Epithelial cell of esophagus (primary cell): ENCODE measurements around the gene PRR15.
"Not testable (repeated sequence)": the region's sequence is repeated elsewhere in the genome, so short reads cannot be mapped to it uniquely, and the experiment has no call there.

Experiments used
- DNase-seq: peaks from one replicate; pipeline ENCODE4 v3.0.0; 2010; ENCODE audit warnings: low read depth
- H3K4me3 ChIP-seq: 2 replicates; pipeline ENCODE4 v1.5.1; 2011; ENCODE audit warnings: mild to moderate bottlenecking, low read length, control low read depth
- CTCF ChIP-seq: IDR thresholded peaks from 2 replicates; pipeline ENCODE4 v1.5.1; 2011; ENCODE audit warnings: low read depth, mild to moderate bottlenecking, low read length, control low read depth, inconsistent platforms; ENCODE audit not compliant: insufficient read depth; ENCODE audit errors: missing control alignments

PRR15 gene

GRCh38 chr7:29563590-29564495, at the start of gene PRR15:
TSS of gene PRR15 (plus strand) at chr7:29563835. CDS start at chr7:29566330, 2,495 bp downstream.
- no peak for TF ChIP-seq CTCF
- H3K4me3 ChIP-seq = peak within 1 kb of the TSS; percentile 52
- DNase-seq = peak; percentile 80

GRCh38 chr7:29516491-29516890, 47.1 kb upstream of the PRR15 start:
- DNase-seq = peak; percentile 53
- H3K4me3 ChIP-seq = no peak overlapping the region
- no peak for TF ChIP-seq CTCF

GRCh38 chr7:29518616-29519015, 45.0 kb upstream of the PRR15 start:
- TF ChIP-seq CTCF = no peak
- no peak overlapping the region for H3K4me3 ChIP-seq
- DNase-seq = no peak

GRCh38 chr7:29523728-29524127, 39.9 kb upstream of the PRR15 start:
- no peak overlapping the region for H3K4me3 ChIP-seq
- no peak for DNase-seq
- TF ChIP-seq CTCF = no peak

- no peak for DNase-seq
- no peak for TF ChIP-seq CTCF
- H3K4me3 ChIP-seq = no peak overlapping the region
Measured at GRCh38 chr7:29527505-29528108, 36.0 kb upstream of the PRR15 start.

GRCh38 chr7:29528526-29528925, 35.1 kb upstream of the PRR15 start:
- H3K4me3 ChIP-seq, DNase-seq: not testable (repeated sequence)

- no peak for DNase-seq
- no peak overlapping the region for H3K4me3 ChIP-seq
- TF ChIP-seq CTCF = no peak
Measured at GRCh38 chr7:29538389-29538788, 25.2 kb upstream of the PRR15 start.
